ENCODE data around the gene MANBA. TPM values are rescaled to one million over a fixed set of nuclear protein-coding genes. Genes with fewer than 3 reads are reported as not detected.

Gene MANBA
- total RNA-seq = 1 to 10 TPM; 8.7 to 10.0 TPM

DNA sequence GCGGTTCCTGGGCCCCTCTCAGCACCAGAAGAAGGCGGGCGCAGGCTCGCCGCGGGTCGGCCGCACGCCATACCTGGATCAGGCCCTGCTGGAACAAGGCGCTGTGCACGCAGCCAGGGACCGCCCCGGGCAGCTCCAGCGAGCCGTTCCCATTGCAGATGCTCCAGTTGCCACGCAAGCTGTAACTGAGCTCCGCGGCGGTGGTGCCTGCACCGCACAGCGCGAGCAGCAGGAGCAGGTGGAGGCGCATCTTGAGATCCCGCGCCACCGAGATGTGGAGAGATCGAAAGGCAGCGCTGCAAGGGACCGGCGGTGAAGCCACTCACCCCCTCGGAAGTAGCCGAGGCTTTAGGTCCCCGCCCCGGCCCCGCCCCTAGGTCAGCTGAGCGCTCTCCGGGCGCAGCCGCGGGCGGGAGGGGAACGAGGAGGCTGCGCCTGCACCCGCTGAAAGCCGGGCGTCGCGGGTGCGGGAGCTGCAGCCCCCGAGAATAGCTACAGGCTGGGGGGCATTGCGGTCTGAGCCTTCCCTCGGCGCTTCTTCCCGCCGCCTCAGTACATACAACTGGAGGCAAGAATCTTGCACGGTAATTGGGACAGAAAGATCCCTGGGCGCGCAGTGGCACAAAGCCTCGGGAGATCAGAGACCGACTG lies at the start of gene MANBA:
TSS of gene MANBA (minus strand) at position 324 of the 651 bp plus-strand sequence. CDS start at position 250, 74 bp downstream.
- peak within 1 kb of the TSS; percentile 94 for H3K4me3 Mint-ChIP-seq
- H3K9me3 Mint-ChIP-seq = no peaks in the 10 kb centered on the region
- H3K27ac Mint-ChIP-seq = peak within 1 kb of the TSS; percentile 89

DNA sequence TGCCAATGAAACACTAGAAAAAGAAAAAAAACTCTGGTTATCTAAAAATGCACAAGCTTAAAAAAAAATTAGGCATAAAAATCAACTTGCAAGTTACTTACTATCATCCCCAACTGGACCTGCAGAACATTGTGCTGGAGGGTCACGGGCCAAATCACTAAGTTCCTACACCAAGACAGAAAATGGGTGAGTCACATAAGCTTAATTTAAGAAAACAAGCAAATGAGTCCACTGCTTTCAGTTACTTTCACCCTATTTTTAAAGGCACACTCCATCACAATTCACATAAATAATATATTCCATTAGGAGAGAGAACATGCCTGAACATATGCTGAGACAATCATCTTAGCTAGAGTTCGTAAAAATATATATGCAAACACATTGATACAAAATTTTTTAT lies 48.9 kb upstream of the MANBA start:
- Mint-ChIP-seq H3K9me3 (no peaks in the 10 kb centered on the region), H3K36me3 (peaks cover 70% of the 10 kb centered on the region), H3K4me1 (peaks cover 70% of the 10 kb centered on the region), H3K27me3 (no peaks in the 10 kb centered on the region), H3K4me3 (no peak overlapping the region), H3K27ac (peak overlapping the region; percentile 84)
- no peak for DNase-seq

More for the DNA sequence above, at the start of gene MANBA:
- Mint-ChIP-seq H3K4me1 (peaks cover 27% of the 10 kb centered on the region), H3K36me3 (peaks cover 24% of the 10 kb centered on the region), H3K27me3 (peaks cover 3% of the 10 kb centered on the region)
- DNase-seq = peak; percentile 85

DNA sequence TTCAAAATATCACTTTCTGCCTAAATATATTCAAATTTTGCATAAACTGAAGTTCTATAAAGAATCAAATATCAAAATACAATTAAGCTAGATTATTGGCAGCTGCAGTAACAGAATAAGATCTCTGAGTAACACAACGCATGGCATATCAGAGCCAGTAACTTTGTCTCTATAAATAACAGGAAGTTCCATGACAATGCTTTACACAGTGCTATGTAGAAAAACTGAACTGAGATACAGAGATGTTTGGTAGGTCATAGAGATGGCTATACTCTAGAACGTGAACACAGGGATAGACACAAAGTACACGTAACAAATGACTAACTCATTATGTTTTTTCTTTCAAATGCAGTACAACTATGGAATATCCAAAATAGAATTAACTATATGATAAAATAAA lies 48.4 kb upstream of the MANBA start:
- H3K4me3 Mint-ChIP-seq = no peak overlapping the region

DNA sequence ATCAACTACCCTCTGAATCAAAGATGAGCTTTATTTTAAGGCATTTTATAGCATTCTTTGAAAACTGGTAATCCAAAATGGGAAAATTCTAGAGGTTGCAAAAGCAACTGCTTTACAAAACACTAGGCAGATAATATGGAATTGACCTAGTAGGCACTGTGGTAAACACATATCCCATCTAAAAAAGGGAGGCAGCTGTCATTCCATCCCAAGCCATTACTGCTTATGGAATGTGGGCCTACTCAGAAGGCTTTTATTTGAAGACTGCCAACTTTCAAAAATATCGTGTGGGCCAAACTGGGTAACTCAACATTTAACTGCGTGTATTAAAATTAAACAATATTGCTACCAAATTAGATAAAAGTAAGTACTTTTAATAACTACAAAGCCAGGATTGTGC lies 47.2 kb upstream of the MANBA start:
- Mint-ChIP-seq H3K9me3 (no peaks in the 10 kb centered on the region), H3K27me3 (no peaks in the 10 kb centered on the region), H3K4me3 (no peak overlapping the region), H3K27ac (no peak overlapping the region), H3K36me3 (peaks cover 62% of the 10 kb centered on the region), H3K4me1 (peaks cover 63% of the 10 kb centered on the region)
- DNase-seq = no peak

More for the DNA sequence above, 48.4 kb upstream of the MANBA start:
- Mint-ChIP-seq H3K36me3 (peaks cover 66% of the 10 kb centered on the region), H3K9me3 (no peaks in the 10 kb centered on the region), H3K27ac (peak overlapping the region; percentile 44), H3K27me3 (no peaks in the 10 kb centered on the region), H3K4me1 (peaks cover 67% of the 10 kb centered on the region)
- no peak for DNase-seq

DNA sequence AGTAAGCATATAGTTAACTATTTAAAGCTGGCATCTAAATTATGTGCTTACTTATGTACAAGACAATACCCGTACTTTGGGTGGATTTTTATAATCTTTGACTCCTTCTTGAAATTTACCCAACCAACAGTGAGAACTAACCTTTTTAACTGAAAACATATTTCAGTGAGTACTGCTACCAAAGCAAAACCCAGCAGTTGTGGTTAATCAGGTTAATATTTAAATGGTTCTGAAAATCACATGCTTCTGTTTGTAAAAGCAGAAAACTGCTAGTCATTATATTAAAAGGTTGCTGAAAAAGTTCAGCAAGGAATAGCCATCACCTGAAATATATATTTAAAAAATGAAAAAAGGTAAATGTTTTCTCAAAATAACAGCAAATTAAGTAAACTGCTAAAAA lies 46.6 kb upstream of the MANBA start:
- H3K27ac Mint-ChIP-seq = no peak overlapping the region
- no peaks in the 10 kb centered on the region for H3K27me3 Mint-ChIP-seq
- peaks cover 64% of the 10 kb centered on the region for H3K36me3 Mint-ChIP-seq
- H3K9me3 Mint-ChIP-seq = no peaks in the 10 kb centered on the region
- peaks cover 64% of the 10 kb centered on the region for H3K4me1 Mint-ChIP-seq
- no peak overlapping the region for H3K4me3 Mint-ChIP-seq
- DNase-seq = no peak

DNA sequence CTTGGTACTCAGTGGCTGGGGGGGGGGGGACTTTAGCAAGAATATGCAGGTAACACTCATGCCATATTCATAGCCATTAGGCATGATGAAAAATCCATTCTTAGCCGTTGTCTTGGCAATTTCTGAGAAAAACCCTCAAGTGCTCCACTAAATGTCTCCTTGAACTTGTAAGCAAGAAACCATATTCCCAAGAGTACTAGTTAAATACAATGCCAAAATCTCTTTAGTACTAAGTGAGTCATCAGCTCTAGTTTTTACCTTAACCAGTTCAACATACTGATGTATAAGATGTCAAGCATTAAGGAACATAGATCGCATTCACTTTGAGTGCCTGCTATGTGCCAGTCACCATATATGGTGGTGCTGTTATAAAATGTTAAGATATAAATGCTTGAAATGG lies 39.0 kb upstream of the MANBA start:
- no peak for DNase-seq
- Mint-ChIP-seq H3K36me3 (peaks cover 59% of the 10 kb centered on the region), H3K9me3 (peaks cover 4% of the 10 kb centered on the region), H3K27me3 (no peaks in the 10 kb centered on the region), H3K4me1 (peaks cover 32% of the 10 kb centered on the region), H3K4me3 (no peak overlapping the region), H3K27ac (no peak overlapping the region)

DNA sequence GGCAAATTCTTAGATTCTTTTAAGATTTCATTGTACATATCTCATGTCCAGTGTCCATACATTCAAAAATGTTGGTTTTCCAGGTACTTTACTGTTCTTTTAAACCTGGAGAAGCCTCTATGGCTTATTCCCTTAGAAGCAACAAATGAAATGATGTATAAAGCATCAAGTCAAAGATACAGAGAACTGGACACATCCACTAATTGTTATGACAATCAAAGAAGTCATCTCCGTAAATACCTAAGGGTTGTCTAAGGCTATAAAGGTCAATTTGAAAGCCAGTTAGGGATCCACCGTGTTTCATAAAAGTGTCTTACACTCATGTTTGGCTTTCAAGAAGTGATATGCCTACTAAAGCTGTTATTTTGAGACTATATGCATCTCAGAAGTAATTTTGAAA lies 34.2 kb upstream of the MANBA start:
- Mint-ChIP-seq H3K27ac (peak overlapping the region; percentile 45), H3K9me3 (peaks cover 20% of the 10 kb centered on the region), H3K36me3 (peaks cover 74% of the 10 kb centered on the region), H3K27me3 (no peaks in the 10 kb centered on the region), H3K4me3 (no peak overlapping the region), H3K4me1 (peaks cover 36% of the 10 kb centered on the region)
- DNase-seq = no peak

DNA sequence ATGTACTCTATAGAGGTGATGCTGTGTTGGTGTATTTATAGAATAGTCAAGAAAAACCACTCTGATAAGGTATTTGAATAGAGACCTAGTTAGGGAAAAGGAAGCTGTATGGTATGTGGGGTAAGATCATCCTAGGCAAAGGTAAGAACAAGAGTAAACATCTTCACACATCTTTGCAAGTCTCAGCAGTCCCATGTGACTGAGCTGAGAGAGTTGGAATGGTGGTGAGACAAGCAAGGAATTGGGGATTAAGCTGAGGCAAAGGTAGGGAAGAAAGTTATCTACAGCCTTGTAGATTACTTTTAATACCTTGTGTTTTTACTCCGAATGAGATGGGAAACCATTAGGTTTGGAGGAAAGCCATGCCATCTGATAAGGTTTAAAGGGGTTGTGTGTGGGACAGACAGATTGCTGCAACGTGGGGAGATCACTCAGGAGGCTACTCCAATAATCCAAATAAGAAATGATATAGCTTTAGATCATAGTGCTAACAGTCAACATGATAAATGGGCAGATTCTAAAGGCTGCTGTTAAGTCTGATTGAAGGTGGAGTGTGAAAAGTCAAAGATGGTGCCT lies 31.7 kb upstream of the MANBA start:
- Mint-ChIP-seq H3K9me3 (peaks cover 25% of the 10 kb centered on the region), H3K4me3 (no peak overlapping the region), H3K36me3 (peaks cover 58% of the 10 kb centered on the region), H3K4me1 (peaks cover 44% of the 10 kb centered on the region), H3K27me3 (no peaks in the 10 kb centered on the region), H3K27ac (peak overlapping the region; percentile 56)
- no peak for DNase-seq

DNA sequence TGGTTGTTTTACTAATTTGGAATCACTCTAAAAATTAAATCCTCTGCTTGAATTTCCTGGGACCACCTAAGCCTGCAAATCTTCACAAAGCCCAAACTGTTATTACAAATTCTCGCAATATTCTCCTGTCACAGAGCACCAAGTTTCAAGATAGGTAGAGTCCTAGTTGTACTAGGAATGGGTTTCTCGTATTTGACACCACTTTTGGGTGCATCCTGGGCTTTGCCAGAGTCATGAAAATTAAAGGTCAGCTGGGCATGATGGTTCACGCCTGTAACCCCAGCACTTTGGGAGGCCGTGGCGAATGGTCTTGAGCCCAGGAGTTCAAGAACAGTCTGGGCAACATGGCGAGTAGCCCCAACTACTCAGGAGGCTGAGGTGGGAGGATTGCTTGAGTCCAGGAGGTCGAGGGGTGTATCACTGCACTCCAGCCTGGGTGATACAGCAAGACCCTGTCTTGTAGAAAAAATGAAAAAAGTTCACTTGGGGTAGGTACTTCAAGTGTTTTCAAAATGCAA lies 30.6 kb upstream of the MANBA start:
- no peak for DNase-seq
- H3K4me3 Mint-ChIP-seq = no peak overlapping the region
- H3K4me1 Mint-ChIP-seq = peaks cover 41% of the 10 kb centered on the region
- H3K27me3 Mint-ChIP-seq = no peaks in the 10 kb centered on the region
- peaks cover 51% of the 10 kb centered on the region for H3K36me3 Mint-ChIP-seq
- H3K27ac Mint-ChIP-seq = peak overlapping the region; percentile 61
- H3K9me3 Mint-ChIP-seq = peaks cover 26% of the 10 kb centered on the region

DNA sequence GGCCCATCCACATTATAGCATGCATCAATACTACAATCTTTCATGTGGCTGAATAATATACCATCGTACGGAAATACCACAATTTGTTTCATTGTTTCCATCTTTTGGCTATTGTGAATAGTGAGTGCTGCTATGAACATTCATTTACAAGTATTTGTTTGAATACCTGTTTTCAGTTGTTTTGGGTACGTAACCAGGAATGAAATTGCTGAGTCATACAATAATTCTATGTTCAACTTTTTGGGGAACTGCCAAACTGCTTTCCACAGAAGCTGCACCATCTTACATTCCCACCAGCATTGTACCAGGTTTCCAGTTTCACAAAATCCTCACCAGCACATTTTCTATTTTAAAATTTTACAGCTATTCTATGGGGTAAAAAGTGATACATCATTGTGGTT lies 28.5 kb upstream of the MANBA start:
- H3K4me1 Mint-ChIP-seq = peaks cover 34% of the 10 kb centered on the region
- H3K36me3 Mint-ChIP-seq = peaks cover 30% of the 10 kb centered on the region
- no peaks in the 10 kb centered on the region for H3K27me3 Mint-ChIP-seq
- H3K9me3 Mint-ChIP-seq = peaks cover 22% of the 10 kb centered on the region
- peak overlapping the region; percentile 4 for H3K27ac Mint-ChIP-seq
- DNase-seq = no peak
- H3K4me3 Mint-ChIP-seq = no peak overlapping the region

DNA sequence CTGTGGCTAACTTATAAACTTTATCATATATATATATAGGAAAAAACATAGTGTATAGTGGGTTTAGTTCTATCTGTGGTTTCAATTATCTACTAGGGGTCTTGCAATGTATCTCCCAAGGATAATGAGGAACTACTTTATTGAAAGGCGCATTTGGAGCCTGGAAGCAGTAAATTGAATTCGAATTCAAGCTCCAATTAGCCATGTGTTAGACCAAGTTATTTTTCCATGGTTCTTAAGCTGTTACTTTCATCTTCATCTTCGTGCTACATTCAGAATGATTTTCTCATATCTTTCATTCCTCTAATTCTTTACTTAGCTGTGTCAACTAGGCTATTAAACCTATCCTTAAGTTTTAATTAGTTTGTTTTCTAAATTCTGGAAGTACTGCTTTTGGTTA lies 27.2 kb upstream of the MANBA start:
- peaks cover 18% of the 10 kb centered on the region for H3K36me3 Mint-ChIP-seq
- no peak overlapping the region for H3K27ac Mint-ChIP-seq
- H3K4me3 Mint-ChIP-seq = no peak overlapping the region
- H3K9me3 Mint-ChIP-seq = peaks cover 18% of the 10 kb centered on the region
- no peak for DNase-seq
- peaks cover 29% of the 10 kb centered on the region for H3K4me1 Mint-ChIP-seq
- H3K27me3 Mint-ChIP-seq = no peaks in the 10 kb centered on the region

DNA sequence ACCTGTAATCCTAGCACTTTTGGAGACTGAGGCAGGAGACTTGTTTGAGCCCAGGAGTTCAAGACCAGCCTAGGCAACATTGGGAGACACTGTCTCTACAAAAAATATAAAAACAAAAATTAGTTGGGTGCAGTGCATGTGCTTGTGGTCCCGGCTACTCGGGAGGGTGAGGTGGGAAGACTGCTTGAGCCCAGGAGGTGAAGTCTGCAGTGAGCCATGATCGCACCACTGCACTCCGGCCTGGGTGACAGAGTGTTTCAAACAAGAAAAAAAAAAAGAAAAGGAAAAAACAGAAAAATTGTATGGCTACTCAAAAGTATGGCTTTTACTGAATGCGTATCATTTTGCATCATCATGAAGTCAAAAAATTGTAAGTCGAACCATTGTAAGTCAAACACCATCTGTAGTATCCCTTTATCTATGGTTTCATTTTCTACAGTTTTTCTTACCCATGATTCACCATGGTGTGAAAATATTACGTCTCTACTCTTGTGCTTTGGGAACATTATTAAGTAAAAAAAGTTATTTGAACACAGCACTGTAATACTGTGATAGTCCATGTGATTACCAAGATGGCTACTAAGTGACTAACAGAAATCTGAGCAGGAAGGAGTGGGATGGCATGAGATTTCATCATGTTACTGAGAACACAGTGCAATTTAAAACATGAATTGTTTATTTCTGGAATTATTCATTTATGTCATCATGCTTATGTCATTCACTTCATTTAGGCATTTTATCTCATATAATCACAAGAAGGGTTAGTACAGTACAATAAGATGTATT lies 26.5 kb upstream of the MANBA start:
- Mint-ChIP-seq H3K4me3 (no peak overlapping the region), H3K36me3 (peaks cover 12% of the 10 kb centered on the region), H3K4me1 (peaks cover 26% of the 10 kb centered on the region), H3K27ac (peak overlapping the region; percentile 66), H3K27me3 (no peaks in the 10 kb centered on the region), H3K9me3 (peaks cover 12% of the 10 kb centered on the region)
- no peak for DNase-seq

DNA sequence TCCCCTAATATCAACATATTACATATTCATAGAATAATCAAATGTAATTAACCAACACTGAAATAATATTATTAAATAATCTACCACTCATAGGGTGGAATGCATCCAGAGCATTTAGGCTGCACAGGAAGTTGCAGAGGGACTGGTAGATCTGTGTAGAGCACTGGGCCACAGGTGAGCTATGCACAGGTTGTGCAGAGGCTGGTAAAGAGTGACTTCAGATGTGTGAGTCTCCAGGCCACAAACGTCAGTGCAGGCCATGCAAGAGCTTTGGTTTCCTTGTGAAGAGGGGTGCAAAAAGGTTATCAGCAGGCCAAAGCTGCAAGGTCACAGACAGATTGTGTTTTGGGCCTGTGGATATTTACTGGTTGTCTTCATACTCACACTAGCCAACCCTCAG lies 25.5 kb upstream of the MANBA start:
- no peak for DNase-seq
- peak overlapping the region; percentile 8 for H3K27ac Mint-ChIP-seq
- H3K27me3 Mint-ChIP-seq = no peaks in the 10 kb centered on the region
- peaks cover 3% of the 10 kb centered on the region for H3K36me3 Mint-ChIP-seq
- no peak overlapping the region for H3K4me3 Mint-ChIP-seq
- H3K4me1 Mint-ChIP-seq = peaks cover 18% of the 10 kb centered on the region
- H3K9me3 Mint-ChIP-seq = peaks cover 9% of the 10 kb centered on the region

DNA sequence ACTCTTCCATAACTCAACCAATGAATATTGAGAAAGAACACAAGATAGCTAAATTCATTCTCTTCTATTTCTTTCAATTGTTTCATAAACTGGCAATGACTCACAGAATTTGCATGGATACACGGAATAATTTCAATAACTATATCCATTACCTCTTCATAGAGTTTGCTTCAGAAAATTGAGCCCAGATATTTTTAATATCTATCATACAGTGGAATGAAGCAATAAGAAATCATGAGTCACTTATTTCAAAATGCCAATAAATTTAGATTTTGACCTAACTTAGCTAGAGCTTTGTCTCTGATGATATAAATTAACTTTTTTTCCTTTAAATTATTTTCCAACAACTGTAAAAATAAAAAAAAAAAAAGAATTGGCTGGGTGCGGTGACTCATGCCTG lies 22.2 kb upstream of the MANBA start:
- DNase-seq = no peak
- Mint-ChIP-seq H3K9me3 (peaks cover 3% of the 10 kb centered on the region), H3K4me1 (peaks cover 3% of the 10 kb centered on the region), H3K27ac (no peak overlapping the region), H3K27me3 (no peaks in the 10 kb centered on the region), H3K4me3 (no peak overlapping the region), H3K36me3 (no peaks in the 10 kb centered on the region)

DNA sequence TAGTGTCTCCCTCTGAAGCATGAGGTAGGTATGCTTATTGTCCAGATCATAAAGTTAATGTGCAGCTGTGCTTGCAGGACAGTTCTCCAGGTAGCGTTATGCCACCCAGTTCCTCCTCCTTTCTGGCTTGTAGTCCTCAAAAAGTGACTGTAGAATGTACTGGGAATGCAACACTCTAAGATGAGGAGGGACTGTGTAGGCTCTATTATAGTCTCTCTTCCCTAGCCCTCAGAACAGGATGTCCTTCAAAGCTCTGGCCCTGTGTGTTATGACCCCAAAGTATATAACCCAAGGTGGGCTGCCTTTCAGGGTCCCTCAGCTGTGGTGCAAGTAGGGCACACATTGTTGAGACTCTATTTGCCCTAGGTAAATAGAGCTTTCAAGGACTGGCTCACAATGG lies 20.8 kb upstream of the MANBA start:
- Mint-ChIP-seq H3K4me1 (no peaks in the 10 kb centered on the region), H3K9me3 (no peaks in the 10 kb centered on the region), H3K27me3 (no peaks in the 10 kb centered on the region), H3K36me3 (no peaks in the 10 kb centered on the region), H3K27ac (no peak overlapping the region), H3K4me3 (no peak overlapping the region)
- DNase-seq = no peak
